H1 (cell line): ENCODE data around the gene RND2. TPM values are rescaled to one million over a fixed set of nuclear protein-coding genes. Genes with fewer than 3 reads are reported as not detected.
A peak's percentile ranks its signal among the peaks of the same experiment; 100 is the strongest.

Experiments
- CTCF ChIA-PET: fragments of 300-600 bp; sonication (Branson Sonifier 250); formaldehyde crosslinking; loops from one replicate; lab custom pipeline; 2021; ENCODE audit not compliant: partially characterized antibody; lab: Charles Lee
- POLR2A ChIA-PET: fragments of 300-600 bp; sonication (Branson Sonifier 250); formaldehyde crosslinking; loops from one replicate; lab custom pipeline; 2021; ENCODE audit warnings: inconsistent platforms; ENCODE audit not compliant: partially characterized antibody; lab: Charles Lee
- DNase-seq, 2 experiments: peaks; one replicate each; pipeline versions ENCODE4 v3.0.0 to v3.0.0-alpha.2; 2010 to 2022; ENCODE audit warnings: low spot score in 2 of 2, low read depth in 1 of 2, mixed read lengths in 1 of 2
- FAIRE-seq: peaks from 2 replicates; lab custom pipeline; 2011; peaks lifted over from hg19 to GRCh38; lab: Jason Lieb, UNC
- H2AFZ ChIP-seq: 2 replicates; pipeline ENCODE4 v1.8.1; 2012; ENCODE audit warnings: low read length, inconsistent platforms
- H2AK5ac ChIP-seq: 2 replicates; pipeline ENCODE4 v1.6.1; 2013; ENCODE audit warnings: low read depth, low read length
- H2BK120ac ChIP-seq: replicated peaks from 2 replicates; pipeline ENCODE3; 2013; ENCODE audit warnings: low read depth, low read length, inconsistent platforms
- H2BK12ac ChIP-seq: 2 replicates; pipeline ENCODE4 v1.6.1; 2013; ENCODE audit warnings: low read depth, low read length
- H2BK15ac ChIP-seq: 2 replicates; pipeline ENCODE4 v1.6.1; 2013; ENCODE audit warnings: low read length
- H2BK20ac ChIP-seq: 2 replicates; pipeline ENCODE4 v1.6.1; 2013; ENCODE audit warnings: low read length
- H2BK5ac ChIP-seq: 2 replicates; pipeline ENCODE4 v1.6.1; 2013; ENCODE audit warnings: low read depth, low read length
- H3K14ac ChIP-seq: 2 replicates; pipeline ENCODE4 v1.6.1; 2013; ENCODE audit warnings: inconsistent platforms; ENCODE audit not compliant: insufficient read length
- H3K18ac ChIP-seq: 2 replicates; pipeline ENCODE4 v1.6.1; 2013; ENCODE audit warnings: low read length; ENCODE audit errors: extremely low read depth
- H3K23ac ChIP-seq: 2 replicates; pipeline ENCODE4 v1.6.1; 2013; ENCODE audit warnings: inconsistent platforms; ENCODE audit not compliant: insufficient read length
- H3K23me2 ChIP-seq: 2 replicates; pipeline ENCODE4 v1.6.1; 2013; ENCODE audit warnings: low read depth, low read length
- H3K27ac ChIP-seq: 2 replicates; pipeline ENCODE4 v1.6.1; 2011; ENCODE audit warnings: low read depth, low read length, inconsistent platforms
- H3K27me3 ChIP-seq, 4 experiments: replicated peaks in 1 of 4; 1 replicate in 1 of 4; 2 replicates in 3 of 4; pipeline versions ENCODE4 v1.6.1 to v1.8.1; 2011 to 2013; ENCODE audit warnings: low read length in 3 of 4, mild to moderate bottlenecking in 3 of 4, inconsistent platforms in 2 of 4, mixed read lengths in 2 of 4, moderate library complexity in 1 of 4; ENCODE audit not compliant: control insufficient read depth in 3 of 4, insufficient read depth in 3 of 4; ENCODE audit errors: extremely low read depth in 1 of 4
- H3K36me3 ChIP-seq, 4 experiments: 2 replicates each; pipeline versions ENCODE4 v1.6.1 to v1.8.1; 2011 to 2013; ENCODE audit warnings: mild to moderate bottlenecking in 4 of 4, low read length in 3 of 4, moderate library complexity in 2 of 4, control low read depth in 1 of 4, inconsistent platforms in 1 of 4; ENCODE audit not compliant: insufficient read depth in 4 of 4, control insufficient read depth in 2 of 4
- H3K4ac ChIP-seq: replicated peaks from 2 replicates; pipeline ENCODE3; 2013; ENCODE audit warnings: low read length, low read depth, mixed read lengths, inconsistent platforms; ENCODE audit not compliant: insufficient read length
- H3K4me1 ChIP-seq, 4 experiments: replicated peaks in 1 of 4; 1 replicate in 1 of 4; 2 replicates in 3 of 4; pipeline versions ENCODE4 v1.6.1 to v1.8.1; 2011 to 2013; ENCODE audit warnings: low read length in 3 of 4, inconsistent platforms in 2 of 4, mixed read lengths in 1 of 4; ENCODE audit not compliant: insufficient read depth in 4 of 4, control insufficient read depth in 3 of 4
- H3K4me2 ChIP-seq, 2 experiments: 2 replicates each; pipeline versions ENCODE4 v1.6.1 to v1.8.1; 2011 to 2013; ENCODE audit warnings: low read depth in 2 of 2, low read length in 2 of 2, control low read depth in 1 of 2, inconsistent platforms in 1 of 2, mild to moderate bottlenecking in 1 of 2; ENCODE audit not compliant: insufficient read depth in 1 of 2
- H3K4me3 ChIP-seq, 4 experiments: fragments of 200-600, 300-600 bp in 1 of 4; sonication (generic), shearing (Covaris generic), sonication (Bioruptor Twin) in 1 of 4; 2 replicates each; pipeline versions ENCODE4 v1.5.1 to v1.8.1; 2011 to 2016; ENCODE audit warnings: low read length in 4 of 4, low read depth in 3 of 4, control low read depth in 2 of 4, inconsistent platforms in 2 of 4, mild to moderate bottlenecking in 2 of 4, mixed read lengths in 1 of 4, moderate library complexity in 1 of 4; ENCODE audit not compliant: insufficient read depth in 2 of 4; ENCODE audit errors: extremely low read depth in 1 of 4
- H3K56ac ChIP-seq: replicated peaks from 2 replicates; pipeline ENCODE3; 2013; ENCODE audit warnings: low read depth, mild to moderate bottlenecking, mixed read lengths, low read length, inconsistent platforms; ENCODE audit not compliant: insufficient read length
- H3K79me1 ChIP-seq: 2 replicates; pipeline ENCODE4 v1.6.1; 2013; ENCODE audit warnings: low read depth, low read length, control low read depth
- H3K79me2 ChIP-seq, 2 experiments: 2 replicates each; pipeline versions ENCODE4 v1.6.1 to v1.8.1; 2012 to 2013; ENCODE audit warnings: low read length in 2 of 2, mild to moderate bottlenecking in 2 of 2, inconsistent platforms in 1 of 2; ENCODE audit not compliant: insufficient read depth in 2 of 2, control insufficient read depth in 1 of 2
- H3K9ac ChIP-seq, 4 experiments: replicated peaks in 1 of 4; 1 replicate in 1 of 4; 2 replicates in 3 of 4; pipeline versions ENCODE4 v1.6.1 to v1.8.1; 2011 to 2013; ENCODE audit warnings: low read depth in 3 of 4, low read length in 3 of 4, control low read depth in 2 of 4, mild to moderate bottlenecking in 2 of 4, moderate library complexity in 2 of 4, inconsistent platforms in 1 of 4; ENCODE audit errors: extremely low read depth in 1 of 4
- H3K9me3 ChIP-seq, 2 experiments: 2 replicates each; pipeline versions ENCODE4 v1.6.1 to v1.8.1; 2012 to 2013; ENCODE audit warnings: mild to moderate bottlenecking in 2 of 2, moderate library complexity in 2 of 2, control low read depth in 1 of 2, inconsistent platforms in 1 of 2, low read depth in 1 of 2, low read length in 1 of 2, mixed read lengths in 1 of 2; ENCODE audit not compliant: insufficient read depth in 2 of 2
- H4K20me1 ChIP-seq, 2 experiments: replicated peaks in 1 of 2; 2 replicates each; pipeline versions ENCODE3 to v1.8.1; 2011 to 2013; ENCODE audit warnings: inconsistent platforms in 2 of 2, low read length in 2 of 2, mild to moderate bottlenecking in 1 of 2; ENCODE audit not compliant: insufficient read depth in 2 of 2, control insufficient read depth in 1 of 2
- H4K5ac ChIP-seq: 2 replicates; pipeline ENCODE4 v1.6.1; 2013; ENCODE audit warnings: low read length, low read depth, mixed read lengths, inconsistent platforms; ENCODE audit not compliant: insufficient read length
- H4K8ac ChIP-seq: 2 replicates; pipeline ENCODE4 v1.8.0; 2013; ENCODE audit warnings: mild to moderate bottlenecking, moderate library complexity, low read length, inconsistent platforms; ENCODE audit not compliant: insufficient read depth; ENCODE audit errors: extremely low read depth
- H4K91ac ChIP-seq: replicated peaks from 2 replicates; pipeline ENCODE3; 2013; ENCODE audit warnings: low read length, mixed read lengths, inconsistent platforms; ENCODE audit not compliant: insufficient read length
- CEBPB ChIP-seq: IDR thresholded peaks from 2 replicates; pipeline ENCODE4 v1.6.1; 2012; ENCODE audit warnings: low read depth, low read length
- EZH2 ChIP-seq: fragments of 200-600 bp; sonication (generic); IDR thresholded peaks from 2 replicates; pipeline ENCODE4 v1.7.1; 2012; ENCODE audit warnings: low read depth, mild to moderate bottlenecking, moderate library complexity, low read length, inconsistent platforms; ENCODE audit not compliant: severe bottlenecking
- RXRA ChIP-seq: IDR thresholded peaks from 2 replicates; pipeline ENCODE4 v1.6.1; 2011; ENCODE audit warnings: low read depth, mild to moderate bottlenecking, low read length, moderate library complexity; ENCODE audit not compliant: insufficient read depth
- ZNF274 ChIP-seq: IDR thresholded peaks from 2 replicates; pipeline ENCODE4 v1.7.0; 2012; ENCODE audit warnings: low read length, borderline replicate concordance; ENCODE audit errors: extremely low read depth
- WGBS, 2 experiments: shearing (Covaris generic) in 1 of 2; methylation state at CpG; one replicate each; pipeline versions ENCODE4 v1.1.6 to v1.1.7; 2013 to 2015; ENCODE audit warnings: low lambda C conversion rate in 2 of 2, mixed read lengths in 2 of 2, inconsistent platforms in 1 of 2, low coverage in 1 of 2, missing lambda C conversion rate in 1 of 2; ENCODE audit not compliant: insufficient replicate concordance in 2 of 2, insufficient coverage in 1 of 2, insufficient read length in 1 of 2; ENCODE audit errors: extremely low coverage in 1 of 2, missing lambda C conversion rate in 1 of 2; 5-methylcytosine and 5-hydroxymethylcytosine counted together
- polyA plus RNA-seq, 7 experiments: library from polyadenylated mRNA; depleted of rRNA in 3 of 7; stranded (reverse) in 5 of 7; unstranded in 2 of 7; fragments of >200 nt in 5 of 7; fragments of 200-250 nt in 2 of 7; gene quantifications; 1 replicate in 5 of 7; 2 replicates in 1 of 7; 4 replicates in 1 of 7; pipeline versions ENCODE4 v1.2.1 to v1.2.3, GENCODE V29; 2011 to 2013; ENCODE audit warnings: missing spikeins in 2 of 7, mixed read lengths in 2 of 7
- total RNA-seq: library from RNA; stranded (reverse); fragmentation: NEBNext Ultra II Directional; extraction: Animal tissue kit (Norgen Biotek cat#: 25700); gene quantifications from 2 replicates; pipeline ENCODE4 v1.2.1, GENCODE V29; 2021

The RND2 gene
- total and polyA plus RNA-seq, 2 of the 8 experiments (the other 6 are each of a cell fraction or from before 2014, with no cell fraction given): 51.3 to 61.4 TPM

DNA sequence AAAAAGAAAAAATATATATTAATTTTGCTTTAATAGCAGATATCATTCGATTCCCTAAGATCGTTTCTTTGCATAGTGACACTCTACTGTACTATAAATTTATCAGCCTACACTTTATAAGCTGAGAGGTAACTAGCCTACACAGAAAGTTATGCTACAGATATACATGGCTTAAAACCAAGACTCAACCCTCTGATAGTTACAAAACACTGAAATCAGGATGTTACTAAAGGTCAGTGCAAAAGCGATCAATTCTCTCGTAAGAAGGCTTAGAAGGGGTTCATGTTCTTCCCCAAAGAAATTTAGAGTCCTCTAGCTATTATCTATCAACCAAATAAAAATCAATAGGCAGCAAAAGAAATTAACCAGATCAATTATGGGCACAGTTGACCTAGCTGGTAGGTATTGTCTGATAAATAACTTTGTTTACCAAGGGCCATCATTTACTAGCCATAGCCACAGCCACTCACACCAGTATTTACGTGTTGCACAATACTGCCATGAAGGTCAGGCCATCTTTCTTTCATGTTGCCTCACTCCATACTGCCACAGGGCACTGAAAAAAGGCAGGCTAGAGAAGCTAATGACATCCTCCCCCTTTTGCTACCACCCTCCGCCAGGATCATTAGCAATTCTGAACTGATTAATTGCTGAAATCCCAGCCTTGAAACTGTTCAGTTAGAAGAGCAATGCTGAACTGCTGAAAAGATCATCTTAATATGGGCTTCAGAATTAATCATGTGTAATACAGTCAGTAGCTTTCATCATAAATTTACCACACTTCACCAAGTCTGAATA is 43.7 kb downstream of the RND2 start:
- Histone ChIP-seq H3K79me2 (no peaks in the 10 kb centered on the region), H3K36me3 (peaks cover 2 to 35% (median 9%) of the 10 kb centered on the region in 4 experiments; a peak in 6 of 8 replicates), H2AFZ (no peak overlapping the region), H2BK120ac (no peak overlapping the region), H2BK15ac (no peak overlapping the region), H2AK5ac (no peak overlapping the region), H3K27ac (no peak overlapping the region), H3K4me3 (no peak overlapping the region), H3K18ac (no peak overlapping the region), H3K9me3 (no peaks in the 10 kb centered on the region), H3K56ac (no peak overlapping the region), H3K23me2 (no peaks in the 10 kb centered on the region), H4K5ac (no peak overlapping the region), H3K23ac (no peak overlapping the region), H3K79me1 (no peaks in the 10 kb centered on the region), H4K91ac (no peak overlapping the region), H2BK20ac (no peak overlapping the region), H3K4ac (no peak overlapping the region), H3K9ac (no peak overlapping the region), H4K8ac (no peak overlapping the region), H3K4me1 (peaks cover 0 to 5% (median 0%) of the 10 kb centered on the region in 4 experiments; a peak in 2 of 7 replicates), H3K27me3 (no peaks in the 10 kb centered on the region), H4K20me1 (no peaks in the 10 kb centered on the region), H3K14ac (no peak overlapping the region), H3K4me2 (no peak overlapping the region), H2BK5ac (no peak overlapping the region), H2BK12ac (no peak overlapping the region)
- no peak for DNase-seq
- TF ChIP-seq RXRA (no peak), EZH2 (no peak), CEBPB (peak; percentile 86), ZNF274 (no peak)
- ChIA-PET CTCF (interaction anchor here (0.6 to 2.6 kb wide), 6 partner anchors 10 to 103 kb away, joined by 3 to 12 read pairs (median 4); no protein-coding TSS in a partner anchor), POLR2A (interaction anchor here (0.9 to 3.8 kb wide), 7 partner anchors 13 to 246 kb away, joined by 3 to 12 read pairs (median 4); no protein-coding TSS in a partner anchor)
- no peak for FAIRE-seq
- 95% methylated on average over 6 of the region's 6 CpGs; no CpG with 5 or more reads in 1 of the 2 experiments for WGBS, 2 experiments
